ENCODE results near the gene ADGRD1.

The ADGRD1 gene

DNA sequence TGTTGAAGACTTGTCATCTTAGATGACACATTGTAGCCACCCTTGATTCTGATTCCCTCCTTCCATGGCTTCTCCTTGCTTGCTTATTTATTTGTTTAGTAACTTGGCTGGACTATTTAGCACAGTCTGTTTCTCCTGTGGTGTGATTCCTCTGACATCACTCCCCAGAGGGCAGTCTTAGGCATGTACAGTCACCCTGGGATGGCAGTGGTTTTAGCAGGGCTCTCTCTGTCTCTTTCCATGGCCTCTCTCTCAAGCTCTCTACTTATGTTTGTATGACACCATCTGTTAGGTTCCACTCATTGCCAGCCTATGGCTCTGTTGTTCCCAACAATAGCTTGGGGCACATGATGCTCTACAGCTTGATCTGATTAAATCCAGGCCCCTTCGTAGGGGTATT lies 158.3 kb downstream of the ADGRD1 start:
- TF ChIP-seq, protein P1, sequence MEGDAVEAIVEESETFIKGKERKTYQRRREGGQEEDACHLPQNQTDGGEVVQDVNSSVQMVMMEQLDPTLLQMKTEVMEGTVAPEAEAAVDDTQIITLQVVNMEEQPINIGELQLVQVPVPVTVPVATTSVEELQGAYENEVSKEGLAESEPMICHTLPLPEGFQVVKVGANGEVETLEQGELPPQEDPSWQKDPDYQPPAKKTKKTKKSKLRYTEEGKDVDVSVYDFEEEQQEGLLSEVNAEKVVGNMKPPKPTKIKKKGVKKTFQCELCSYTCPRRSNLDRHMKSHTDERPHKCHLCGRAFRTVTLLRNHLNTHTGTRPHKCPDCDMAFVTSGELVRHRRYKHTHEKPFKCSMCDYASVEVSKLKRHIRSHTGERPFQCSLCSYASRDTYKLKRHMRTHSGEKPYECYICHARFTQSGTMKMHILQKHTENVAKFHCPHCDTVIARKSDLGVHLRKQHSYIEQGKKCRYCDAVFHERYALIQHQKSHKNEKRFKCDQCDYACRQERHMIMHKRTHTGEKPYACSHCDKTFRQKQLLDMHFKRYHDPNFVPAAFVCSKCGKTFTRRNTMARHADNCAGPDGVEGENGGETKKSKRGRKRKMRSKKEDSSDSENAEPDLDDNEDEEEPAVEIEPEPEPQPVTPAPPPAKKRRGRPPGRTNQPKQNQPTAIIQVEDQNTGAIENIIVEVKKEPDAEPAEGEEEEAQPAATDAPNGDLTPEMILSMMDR (IDR thresholded peaks at IDR 0.05; ENCODE audit: extremely low read depth, insufficient read depth, missing control alignments) = no peak
- in situ Hi-C loops (cut with MboI; ENCODE audit: low pct_unique_long_range_greater_than_20kb, low sequenced_read_pairs, unreplicated experiment) = no loop called here
- DNase-seq (ENCODE audit: low spot score) = no peak

GRCh38 chr12:131112700-131113290 lies 159.1 kb downstream of the ADGRD1 start:
- in situ Hi-C loops (cut with MboI; ENCODE audit: low pct_unique_long_range_greater_than_20kb, low sequenced_read_pairs, unreplicated experiment) = no loop called here
- no peak for DNase-seq (ENCODE audit: low spot score)
- TF ChIP-seq, protein P1 (IDR thresholded peaks at IDR 0.05; ENCODE audit: extremely low read depth, insufficient read depth, missing control alignments) = no peak

GRCh38 chr12:131113568-131114270 lies 160.0 kb downstream of the ADGRD1 start:
- DNase-seq (ENCODE audit: low spot score) = no peak
- in situ Hi-C loops (cut with MboI; ENCODE audit: low pct_unique_long_range_greater_than_20kb, low sequenced_read_pairs, unreplicated experiment) = no loop called here
- TF ChIP-seq, protein P1 (IDR thresholded peaks at IDR 0.05; ENCODE audit: extremely low read depth, insufficient read depth, missing control alignments) = no peak

DNA sequence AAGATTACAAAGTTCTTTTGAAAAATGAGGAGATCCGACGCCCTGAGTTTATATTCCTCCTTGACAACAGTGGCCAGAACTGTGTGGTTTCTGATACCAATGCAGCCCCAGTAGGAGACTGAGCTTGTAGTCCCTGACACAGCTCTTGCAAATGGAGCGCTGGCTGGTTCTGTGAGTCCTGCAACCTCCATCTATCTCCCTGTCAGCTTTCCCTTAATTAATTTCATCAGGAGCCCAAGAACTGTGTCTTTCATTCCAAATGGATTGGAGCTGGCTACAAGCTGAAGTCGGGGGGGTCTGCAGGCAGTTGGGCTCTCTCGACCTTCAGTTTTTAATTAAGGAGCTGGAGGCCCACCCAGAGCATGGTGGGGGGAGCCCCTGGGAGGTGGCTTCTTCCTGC lies 160.6 kb downstream of the ADGRD1 start:
- TF ChIP-seq, protein P1 (IDR thresholded peaks at IDR 0.05; ENCODE audit: extremely low read depth, insufficient read depth, missing control alignments) = no peak
- DNase-seq (ENCODE audit: low spot score) = no peak
- in situ Hi-C loops (cut with MboI; ENCODE audit: low pct_unique_long_range_greater_than_20kb, low sequenced_read_pairs, unreplicated experiment) = no loop called here

DNA sequence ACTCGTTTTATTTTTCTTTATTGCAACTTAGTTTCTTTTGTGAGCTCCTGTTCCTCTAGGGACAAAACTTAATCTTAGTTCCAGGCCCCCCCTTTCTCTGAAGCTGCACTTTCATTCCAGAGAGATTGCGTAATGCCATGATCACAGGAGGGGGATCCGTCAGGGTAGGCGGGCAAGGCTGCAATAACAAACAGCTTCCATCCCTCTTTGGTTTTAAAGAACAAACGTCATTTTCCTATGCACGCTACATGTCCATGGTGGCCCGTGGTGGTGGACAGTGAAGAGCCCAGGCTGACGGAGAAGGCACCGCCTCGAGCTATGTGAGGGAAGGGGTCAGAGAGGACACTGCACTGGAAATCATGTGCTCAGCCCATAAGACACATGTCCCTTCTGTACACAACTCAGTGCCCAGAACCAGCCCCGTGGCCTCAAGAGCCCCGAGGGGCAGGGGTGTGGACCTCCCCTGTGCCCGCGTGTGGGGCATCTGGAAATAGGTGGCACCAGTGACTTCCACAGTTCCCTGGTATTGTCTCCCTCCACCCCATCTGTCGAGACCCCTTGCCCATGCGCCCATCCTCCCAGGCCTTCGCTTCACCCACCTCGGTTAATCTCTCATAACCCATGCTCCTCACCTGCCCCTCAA lies 161.4 kb downstream of the ADGRD1 start:
- in situ Hi-C loops (cut with MboI; ENCODE audit: low pct_unique_long_range_greater_than_20kb, low sequenced_read_pairs, unreplicated experiment) = no loop called here
- no peak for DNase-seq (ENCODE audit: low spot score)
- TF ChIP-seq, protein P1 (IDR thresholded peaks at IDR 0.05; ENCODE audit: extremely low read depth, insufficient read depth, missing control alignments) = no peak

DNA sequence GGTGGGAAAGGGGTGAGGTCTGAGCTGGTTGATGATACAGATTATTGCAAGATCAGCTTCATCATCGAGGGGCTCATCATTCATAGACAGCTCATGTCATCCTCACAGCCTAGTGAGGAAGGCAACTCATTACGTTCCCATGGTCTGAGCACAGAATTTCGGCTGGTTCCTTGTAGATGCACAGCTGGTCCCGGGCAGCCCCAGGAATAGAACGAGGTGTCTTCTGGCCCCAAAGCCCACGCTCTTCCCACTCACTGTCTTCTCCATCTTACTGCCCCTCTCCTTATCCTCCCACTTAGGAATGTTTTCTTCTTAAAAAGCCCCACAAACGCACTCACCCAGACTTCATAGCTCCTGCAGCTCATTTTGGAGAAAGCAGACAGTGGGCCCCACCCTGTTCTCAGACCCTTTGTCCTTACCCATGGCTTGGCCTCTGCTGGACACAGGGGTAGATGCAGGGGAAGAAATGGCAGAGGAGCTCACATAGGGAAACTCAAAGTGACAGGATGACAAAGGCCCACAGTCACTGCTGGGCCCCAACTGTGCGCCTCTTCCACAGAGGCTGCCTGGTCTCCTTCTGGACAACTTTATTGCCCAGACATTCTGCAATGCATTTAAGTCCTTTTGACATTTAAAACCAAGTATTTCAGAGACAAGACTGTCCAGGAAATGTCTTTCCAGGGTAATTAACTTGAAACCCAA lies 162.2 kb downstream of the ADGRD1 start:
- TF ChIP-seq, protein P1 (IDR thresholded peaks at IDR 0.05; ENCODE audit: extremely low read depth, insufficient read depth, missing control alignments) = no peak
- in situ Hi-C loops (cut with MboI; ENCODE audit: low pct_unique_long_range_greater_than_20kb, low sequenced_read_pairs, unreplicated experiment) = no loop called here
- DNase-seq (ENCODE audit: low spot score) = no peak

All from GM13977 (cell line).